Measurements from ENCODE around the gene DR1.

- TF ChIP-seq CTCF (IDR thresholded peaks at IDR 0.05), result peak in 5 of 7 experiments; percentile 55 to 93 (median 89)
- TF ChIP-seq POLR2AphosphoS5 (IDR thresholded peaks at IDR 0.05), result peak in 1 of 3 donors; percentile 41
- TF ChIP-seq POLR2A (IDR thresholded peaks at IDR 0.05), result no peak
Measured at GRCh38 chr1:93304716-93305138, 41.0 kb upstream of the DR1 start.
